ENCODE data around the gene SLC25A2.

- no peak for TF ChIP-seq JUND (IDR thresholded peaks at IDR 0.05)
- TF ChIP-seq, protein P1, sequence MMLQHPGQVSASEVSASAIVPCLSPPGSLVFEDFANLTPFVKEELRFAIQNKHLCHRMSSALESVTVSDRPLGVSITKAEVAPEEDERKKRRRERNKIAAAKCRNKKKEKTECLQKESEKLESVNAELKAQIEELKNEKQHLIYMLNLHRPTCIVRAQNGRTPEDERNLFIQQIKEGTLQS (IDR thresholded peaks at IDR 0.05) = no peak
- no peak for TF ChIP-seq RAD21 (IDR thresholded peaks at IDR 0.05; ENCODE audit: low read depth)
- TF ChIP-seq, protein P2, sequence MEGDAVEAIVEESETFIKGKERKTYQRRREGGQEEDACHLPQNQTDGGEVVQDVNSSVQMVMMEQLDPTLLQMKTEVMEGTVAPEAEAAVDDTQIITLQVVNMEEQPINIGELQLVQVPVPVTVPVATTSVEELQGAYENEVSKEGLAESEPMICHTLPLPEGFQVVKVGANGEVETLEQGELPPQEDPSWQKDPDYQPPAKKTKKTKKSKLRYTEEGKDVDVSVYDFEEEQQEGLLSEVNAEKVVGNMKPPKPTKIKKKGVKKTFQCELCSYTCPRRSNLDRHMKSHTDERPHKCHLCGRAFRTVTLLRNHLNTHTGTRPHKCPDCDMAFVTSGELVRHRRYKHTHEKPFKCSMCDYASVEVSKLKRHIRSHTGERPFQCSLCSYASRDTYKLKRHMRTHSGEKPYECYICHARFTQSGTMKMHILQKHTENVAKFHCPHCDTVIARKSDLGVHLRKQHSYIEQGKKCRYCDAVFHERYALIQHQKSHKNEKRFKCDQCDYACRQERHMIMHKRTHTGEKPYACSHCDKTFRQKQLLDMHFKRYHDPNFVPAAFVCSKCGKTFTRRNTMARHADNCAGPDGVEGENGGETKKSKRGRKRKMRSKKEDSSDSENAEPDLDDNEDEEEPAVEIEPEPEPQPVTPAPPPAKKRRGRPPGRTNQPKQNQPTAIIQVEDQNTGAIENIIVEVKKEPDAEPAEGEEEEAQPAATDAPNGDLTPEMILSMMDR (IDR thresholded peaks at IDR 0.05 in 2 of 3, conservative IDR thresholded peaks at IDR 0.05 in 1 of 3; ENCODE audit: borderline replicate concordance in 1 of 3, insufficient read depth in 1 of 3, low read depth in 2 of 3, low read length in 2 of 3) = no peak
- TF ChIP-seq EZH2phosphoT487 (IDR thresholded peaks at IDR 0.05; ENCODE audit: borderline replicate concordance) = no peak
- no peak for TF ChIP-seq EZH2 (IDR thresholded peaks at IDR 0.05)
- no peak for TF ChIP-seq ZFX (IDR thresholded peaks at IDR 0.05)
Observed at GRCh38 chr5:141261238-141261546, 42.7 kb downstream of the SLC25A2 start.
